WERI-Rb-1 (cell line): ENCODE data around the gene TRIM4.
"Not testable (repeated sequence)": the region's sequence is repeated elsewhere in the genome, so short reads cannot be mapped to it uniquely, and the experiment has no call there.

Experiments
- DNase-seq: peaks from one replicate; pipeline ENCODE4 v3.0.0-alpha.2; 2020
- H3K27ac ChIP-seq: fragments of 250-450 bp; sonication (Bioruptor Pico); 2 replicates; pipeline ENCODE4 v1.5.1; 2020; ENCODE audit warnings: mild to moderate bottlenecking, moderate library complexity
- H3K27me3 ChIP-seq: fragments of 250-450 bp; sonication (Bioruptor Pico); 2 replicates; pipeline ENCODE4 v1.5.1; 2021; ENCODE audit warnings: mild to moderate bottlenecking, low read depth, moderate library complexity; ENCODE audit not compliant: insufficient read depth, severe bottlenecking
- H3K36me3 ChIP-seq: fragments of 250-450 bp; sonication (Bioruptor Pico); 2 replicates; pipeline ENCODE4 v1.5.1; 2020; ENCODE audit warnings: mild to moderate bottlenecking, moderate library complexity
- H3K4me3 ChIP-seq: 2 replicates; pipeline ENCODE4 v1.5.1; 2011; ENCODE audit warnings: low read depth, mild to moderate bottlenecking, control low read depth, low read length
- H3K9me3 ChIP-seq: fragments of 250-450 bp; sonication (Bioruptor Pico); 2 replicates; pipeline ENCODE4 v1.5.1; 2021; ENCODE audit warnings: mild to moderate bottlenecking, moderate library complexity; ENCODE audit not compliant: severe bottlenecking
- TF ChIP-seq, protein P1 (sequence below): IDR thresholded peaks from 2 replicates; pipeline ENCODE4 v1.5.1; 2011; ENCODE audit warnings: low read depth, mild to moderate bottlenecking, control low read depth, inconsistent platforms, low read length

Gene TRIM4

DNA sequence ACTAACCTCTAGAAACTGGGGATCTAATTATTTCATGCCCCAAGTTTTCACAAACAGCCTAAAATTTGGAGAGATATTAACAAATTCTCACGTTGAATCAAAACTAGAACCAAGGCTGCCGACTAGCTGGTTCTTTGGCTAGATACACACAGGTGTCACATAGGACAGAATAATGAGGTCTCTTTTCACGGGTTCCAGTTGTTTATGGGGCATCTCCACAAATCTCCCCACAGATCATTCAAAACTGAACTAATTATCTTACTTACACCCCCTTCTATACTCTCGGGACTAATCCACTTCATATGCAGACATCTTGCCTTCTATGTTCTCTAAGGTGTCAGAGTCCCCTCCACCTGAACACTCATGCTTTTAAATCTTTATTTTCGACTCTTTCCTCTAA is 26.1 kb downstream of the TRIM4 start:
- H3K27me3 ChIP-seq, result no peaks in the 10 kb centered on the region
- peaks cover 21% of the 10 kb centered on the region for H3K36me3 ChIP-seq
- H3K4me3 ChIP-seq, result no peak overlapping the region
- TF ChIP-seq, protein P1, sequence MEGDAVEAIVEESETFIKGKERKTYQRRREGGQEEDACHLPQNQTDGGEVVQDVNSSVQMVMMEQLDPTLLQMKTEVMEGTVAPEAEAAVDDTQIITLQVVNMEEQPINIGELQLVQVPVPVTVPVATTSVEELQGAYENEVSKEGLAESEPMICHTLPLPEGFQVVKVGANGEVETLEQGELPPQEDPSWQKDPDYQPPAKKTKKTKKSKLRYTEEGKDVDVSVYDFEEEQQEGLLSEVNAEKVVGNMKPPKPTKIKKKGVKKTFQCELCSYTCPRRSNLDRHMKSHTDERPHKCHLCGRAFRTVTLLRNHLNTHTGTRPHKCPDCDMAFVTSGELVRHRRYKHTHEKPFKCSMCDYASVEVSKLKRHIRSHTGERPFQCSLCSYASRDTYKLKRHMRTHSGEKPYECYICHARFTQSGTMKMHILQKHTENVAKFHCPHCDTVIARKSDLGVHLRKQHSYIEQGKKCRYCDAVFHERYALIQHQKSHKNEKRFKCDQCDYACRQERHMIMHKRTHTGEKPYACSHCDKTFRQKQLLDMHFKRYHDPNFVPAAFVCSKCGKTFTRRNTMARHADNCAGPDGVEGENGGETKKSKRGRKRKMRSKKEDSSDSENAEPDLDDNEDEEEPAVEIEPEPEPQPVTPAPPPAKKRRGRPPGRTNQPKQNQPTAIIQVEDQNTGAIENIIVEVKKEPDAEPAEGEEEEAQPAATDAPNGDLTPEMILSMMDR, result no peak
- no peak for DNase-seq
- no peaks in the 10 kb centered on the region for H3K9me3 ChIP-seq
- H3K27ac ChIP-seq, result no peak overlapping the region

DNA sequence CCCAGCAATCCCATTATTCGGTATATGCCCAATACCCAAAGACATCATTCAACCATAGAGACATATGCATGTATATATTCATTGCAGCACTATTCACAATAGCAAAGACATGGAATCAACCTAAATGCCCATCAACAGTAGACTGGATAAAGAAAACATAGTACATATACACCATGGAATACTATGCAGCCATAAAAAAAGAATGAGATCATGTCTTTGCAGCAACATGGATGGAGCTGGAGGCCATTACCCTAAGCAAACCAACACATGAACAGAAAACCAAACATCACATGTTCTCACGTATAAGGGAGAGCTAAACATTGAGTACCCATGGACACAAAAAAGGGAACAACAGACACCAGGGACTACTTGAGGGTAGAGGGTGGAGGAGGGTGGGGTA is 29.0 kb downstream of the TRIM4 start:
- not testable (repeated sequence) for H3K27ac ChIP-seq, H3K9me3 ChIP-seq, H3K4me3 ChIP-seq, DNase-seq, H3K27me3 ChIP-seq
- peaks cover 21% of the 10 kb centered on the region for H3K36me3 ChIP-seq

DNA sequence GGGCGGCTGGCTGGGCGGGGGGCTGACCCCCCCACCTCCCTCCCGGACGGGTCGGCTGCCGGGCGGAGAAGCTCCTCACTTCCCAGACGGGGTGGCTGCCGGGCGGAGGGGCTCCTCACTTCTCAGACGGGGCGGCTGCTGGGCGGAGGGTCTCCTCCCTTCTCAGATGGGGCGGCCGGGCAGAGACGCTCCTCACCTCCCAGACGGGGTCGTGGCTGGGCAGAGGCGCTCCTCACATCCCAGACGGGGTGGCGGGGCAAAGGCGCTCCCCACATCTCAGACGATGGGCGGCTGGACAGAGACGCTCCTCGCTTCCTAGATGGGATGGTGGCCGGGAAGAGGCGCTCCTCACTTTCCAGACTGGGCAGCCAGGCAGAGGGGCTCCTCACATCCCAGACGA is 31.0 kb downstream of the TRIM4 start:
- H3K36me3 ChIP-seq, result peaks cover 21% of the 10 kb centered on the region
- H3K4me3 ChIP-seq, H3K27ac ChIP-seq, H3K9me3 ChIP-seq, H3K27me3 ChIP-seq, DNase-seq: not testable (repeated sequence)

GRCh38 chr7:99881370-99881769 is 38.0 kb downstream of the TRIM4 start:
- TF ChIP-seq, protein P1, result no peak
- Histone ChIP-seq H3K27me3 (no peaks in the 10 kb centered on the region), H3K9me3 (no peaks in the 10 kb centered on the region), H3K27ac (no peak overlapping the region), H3K4me3 (no peak overlapping the region), H3K36me3 (no peaks in the 10 kb centered on the region)
- no peak for DNase-seq

DNA sequence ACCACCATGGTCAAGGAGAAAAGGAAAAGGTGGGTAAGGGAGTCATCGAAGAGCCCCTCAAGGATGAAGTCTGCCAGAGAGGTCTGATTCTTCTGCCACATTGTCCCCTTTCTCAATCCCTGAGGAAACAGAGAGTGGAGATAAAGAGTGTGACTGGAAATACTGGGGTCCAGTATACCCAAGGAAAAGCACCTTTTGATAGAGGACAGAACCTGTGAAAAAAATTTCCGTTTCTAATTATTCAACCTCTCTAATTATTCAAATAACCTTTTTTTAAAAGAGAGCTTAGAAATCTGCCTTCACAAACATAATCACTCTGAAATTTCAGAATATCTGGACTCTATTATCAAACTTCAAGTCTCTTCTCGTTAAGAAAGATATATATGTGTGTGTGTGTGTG is 42.4 kb downstream of the TRIM4 start, which contains the start of gene OR2AE1:
Gene OR2AE1, minus strand, starts transcription at position 101 of the 400 bp plus-strand sequence. Its CDS starts 0 bp downstream, at position 101.
- no peaks in the 10 kb centered on the region for H3K9me3 ChIP-seq
- H3K36me3 ChIP-seq, result no peaks in the 10 kb centered on the region
- H3K27me3 ChIP-seq, result no peaks in the 10 kb centered on the region
- no peak within 1 kb of the TSS for H3K4me3 ChIP-seq
- DNase-seq, result no peak
- no peak within 1 kb of the TSS for H3K27ac ChIP-seq
- TF ChIP-seq, protein P1, result no peak

DNA sequence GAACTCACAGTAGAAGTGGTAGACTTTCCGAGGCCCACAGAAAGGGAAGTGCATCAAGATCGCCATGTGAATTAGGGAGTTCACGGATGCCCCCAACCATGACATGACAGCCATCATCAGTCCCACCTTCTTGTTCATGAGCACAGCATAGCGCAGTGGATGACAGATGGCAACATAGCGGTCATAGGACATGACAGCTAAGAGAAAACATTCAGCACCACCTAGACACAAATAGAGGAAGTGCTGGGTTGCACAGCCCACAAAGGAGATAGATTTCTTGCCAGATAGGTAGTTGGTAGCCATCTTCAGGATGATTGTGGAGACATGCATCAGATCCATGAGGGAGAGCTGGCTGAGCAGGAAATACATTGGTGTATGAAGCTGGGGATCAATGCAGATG is 42.8 kb downstream of the TRIM4 start:
- H3K9me3 ChIP-seq, result no peaks in the 10 kb centered on the region

DNA sequence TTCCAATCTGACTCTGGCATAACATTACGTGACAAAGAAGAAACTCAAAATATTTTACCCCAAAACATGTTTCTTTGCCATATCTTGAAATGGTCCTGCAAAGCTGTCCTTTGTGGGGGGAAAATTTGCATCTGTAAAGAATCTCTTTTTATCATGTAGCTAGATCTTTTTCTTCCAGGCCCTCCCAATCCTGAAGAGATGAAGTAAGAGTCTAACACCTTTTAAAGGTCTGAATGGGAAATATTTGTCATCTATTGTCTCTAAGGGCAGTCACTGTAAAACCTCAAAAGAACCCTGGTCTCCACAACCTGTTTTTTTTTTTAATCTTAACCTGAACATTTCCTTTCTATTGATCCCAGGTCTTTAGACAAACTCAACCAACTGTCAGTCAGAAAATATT is 51.1 kb downstream of the TRIM4 start:
- peaks cover 14% of the 10 kb centered on the region for H3K9me3 ChIP-seq
- peaks cover 2% of the 10 kb centered on the region for H3K27me3 ChIP-seq
- H3K4me3 ChIP-seq, result no peak overlapping the region
- no peak for DNase-seq
- H3K27ac ChIP-seq, result no peak overlapping the region
- H3K36me3 ChIP-seq, result no peaks in the 10 kb centered on the region
- TF ChIP-seq, protein P1, result no peak

More for the DNA sequence above, 42.8 kb downstream of the TRIM4 start:
- H3K27me3 ChIP-seq, result no peaks in the 10 kb centered on the region
- H3K4me3 ChIP-seq, result no peak overlapping the region
- no peak overlapping the region for H3K27ac ChIP-seq
- H3K36me3 ChIP-seq, result no peaks in the 10 kb centered on the region
- TF ChIP-seq, protein P1, result no peak
- DNase-seq, result no peak

GRCh38 chr7:99867477-99867876 is 51.9 kb downstream of the TRIM4 start:
- not testable (repeated sequence) for H3K27ac ChIP-seq, H3K27me3 ChIP-seq, DNase-seq, H3K36me3 ChIP-seq, H3K4me3 ChIP-seq
- peaks cover 18% of the 10 kb centered on the region for H3K9me3 ChIP-seq
